Measurements from ENCODE around the gene PSMA4. TPM values are rescaled to one million over a fixed set of nuclear protein-coding genes. Genes with fewer than 3 reads are reported as not detected.
"Not testable (repeated sequence)": the region's sequence is repeated elsewhere in the genome, so short reads cannot be mapped to it uniquely, and the experiment has no call there.

The PSMA4 gene
- 100 to 1,000 TPM; 263 to 510 (median 315) TPM for polyA plus RNA-seq

- H3K27me3 Mint-ChIP-seq (ENCODE audit: low read depth in 3 of 3): peaks cover 15 to 20% (median 17%) of the 10 kb centered on the region in 3 donors
- H3K9me3 Mint-ChIP-seq: no peaks in the 10 kb centered on the region
- peak; percentile 95 for DNase-seq
- H3K4me1 Mint-ChIP-seq: peaks cover 32 to 45% of the 10 kb centered on the region in 2 donors
- peak within 1 kb of the TSS; percentile 94 to 99 (median 97) for H3K27ac Mint-ChIP-seq
- H3K36me3 Mint-ChIP-seq: peaks cover 6 to 13% (median 8%) of the 10 kb centered on the region in 3 donors
- peak within 1 kb of the TSS; percentile 92 to 94 (median 93) for H3K4me3 Mint-ChIP-seq
Observed at GRCh38 chr15:78540141-78540870, at the start of gene PSMA4. Gene PSMA4, plus strand, starts transcription at chr15:78540444. Its CDS starts 1,484 bp downstream, at chr15:78541928.

GRCh38 chr15:78492872-78493271 is 47.4 kb upstream of the PSMA4 start:
- DNase-seq: no peak
- Mint-ChIP-seq H3K9me3 (no peaks in the 10 kb centered on the region), H3K27me3 (ENCODE audit: low read depth in 3 of 3) (no peaks in the 10 kb centered on the region), H3K4me1 (peaks cover 0 to 2% of the 10 kb centered on the region in 2 donors), H3K4me3 (no peak overlapping the region), H3K36me3 (peaks cover 12 to 59% (median 39%) of the 10 kb centered on the region in 3 donors), H3K27ac (peak overlapping the region in 2 of 6 donors; percentile 8 to 24)

DNA sequence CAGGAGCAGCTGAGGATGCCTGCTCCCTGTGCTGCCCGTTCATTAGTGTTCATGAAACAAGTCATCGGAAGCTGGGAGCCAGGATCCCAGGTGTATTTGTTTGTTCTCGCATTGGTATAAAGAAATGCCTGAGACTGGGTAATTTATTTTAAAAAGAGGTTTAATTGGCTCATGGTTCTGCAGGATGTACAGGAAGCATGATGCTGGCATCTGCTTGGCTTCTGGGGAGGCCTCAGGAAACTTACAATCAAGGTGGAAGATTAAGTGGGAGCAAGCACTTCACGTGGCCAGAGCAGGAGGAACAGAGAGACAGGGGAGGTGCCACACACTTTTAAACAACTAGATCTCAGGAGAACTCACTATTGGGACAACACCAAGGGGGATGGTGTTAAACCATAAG is 38.4 kb upstream of the PSMA4 start:
- Mint-ChIP-seq H3K27me3 (ENCODE audit: low read depth in 3 of 3) (peaks cover 0 to 2% (median 0%) of the 10 kb centered on the region in 3 donors), H3K36me3 (peaks cover 4 to 38% (median 24%) of the 10 kb centered on the region in 3 donors), H3K4me3 (no peak overlapping the region), H3K9me3 (no peaks in the 10 kb centered on the region), H3K27ac (peak overlapping the region in 1 of 6 donors; percentile 49), H3K4me1 (peaks cover 5 to 8% of the 10 kb centered on the region in 2 donors)
- DNase-seq: no peak

DNA sequence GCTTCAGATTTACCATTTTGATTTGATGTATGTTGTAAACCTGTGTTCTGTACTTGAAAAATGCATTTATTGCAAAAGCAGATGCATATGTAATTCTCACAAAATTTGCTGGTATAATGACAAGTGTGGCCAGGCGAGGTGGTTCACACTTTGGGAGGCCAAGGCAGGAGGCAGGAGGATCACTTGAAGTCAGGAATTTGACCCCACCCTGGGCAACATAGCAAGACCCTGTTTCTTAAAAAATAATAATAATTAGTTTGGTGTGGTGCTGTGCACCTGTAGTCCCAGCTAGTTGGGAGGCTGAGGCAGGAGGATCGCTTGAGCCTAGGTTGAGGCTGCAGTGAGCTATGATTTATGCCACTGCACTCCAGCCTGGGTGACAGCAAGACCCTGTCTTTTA is 37.6 kb upstream of the PSMA4 start:
- Mint-ChIP-seq H3K36me3 (peaks cover 4 to 30% (median 19%) of the 10 kb centered on the region in 3 donors), H3K27ac (no peak overlapping the region), H3K9me3 (no peaks in the 10 kb centered on the region), H3K27me3 (ENCODE audit: low read depth in 3 of 3) (peaks cover 3 to 10% (median 5%) of the 10 kb centered on the region in 3 donors), H3K4me1 (peaks cover 9 to 13% of the 10 kb centered on the region in 2 donors), H3K4me3 (no peak overlapping the region)
- DNase-seq: no peak

DNA sequence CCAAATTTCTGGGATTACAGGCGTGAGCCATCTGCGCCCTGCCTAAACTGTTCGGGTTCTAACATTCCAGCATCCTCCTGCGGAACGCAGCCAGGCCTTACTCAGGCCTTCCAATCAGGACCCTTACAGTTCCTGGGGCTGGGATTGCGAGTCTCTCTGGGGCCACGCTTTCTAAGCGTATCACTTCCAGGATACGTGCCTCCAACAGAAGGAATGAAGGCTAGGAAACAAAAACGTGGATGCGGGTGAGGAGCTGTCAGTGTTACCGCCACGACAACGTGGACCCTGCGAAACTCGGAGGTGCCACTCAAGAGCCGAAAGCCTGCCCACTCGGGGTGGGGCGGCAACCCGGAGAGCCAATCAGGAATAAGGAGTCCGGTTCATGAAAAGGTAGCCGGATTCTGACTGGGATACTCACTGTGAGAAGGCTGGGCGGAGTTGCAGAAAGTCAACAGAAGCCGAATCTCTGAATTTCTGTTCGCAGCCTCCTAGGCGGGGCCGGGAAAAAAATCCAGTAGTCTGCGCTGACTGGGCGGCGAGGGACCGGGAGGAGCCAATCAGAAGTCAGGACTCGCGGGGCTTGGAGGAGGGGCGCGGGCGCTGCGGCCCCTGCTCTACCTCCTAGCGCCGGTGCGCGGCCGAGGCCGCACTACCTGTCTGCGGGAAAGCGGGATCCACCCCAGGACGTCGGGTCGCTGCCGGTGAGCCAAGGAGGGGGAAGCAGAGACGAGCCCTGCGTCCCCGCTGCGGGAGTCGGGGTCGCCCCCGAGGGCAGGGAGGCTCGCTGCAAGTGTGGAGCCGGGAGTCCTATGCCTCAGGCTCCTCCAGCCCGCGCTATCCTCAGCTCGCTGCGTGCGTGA is 33.0 kb upstream of the PSMA4 start, which contains the start of gene HYKK:
TSS of gene HYKK (plus strand) at position 607 of the 860 bp plus-strand sequence. CDS start 5,512 bp downstream, outside the sequence.
- DNase-seq: peak; percentile 34 to 41 (median 36)
- Mint-ChIP-seq H3K4me1 (peaks cover 15 to 21% of the 10 kb centered on the region in 2 donors), H3K9me3 (no peaks in the 10 kb centered on the region), H3K36me3 (peaks cover 0 to under 1% (median under 1%) of the 10 kb centered on the region in 3 donors), H3K27ac (peak within 1 kb of the TSS in 4 of 6 donors; percentile 48 to 85 (median 82)), H3K27me3 (ENCODE audit: low read depth in 3 of 3) (peaks cover 3 to 14% (median 5%) of the 10 kb centered on the region in 3 donors), H3K4me3 (peak within 1 kb of the TSS; percentile 89 to 95 (median 91))

DNA sequence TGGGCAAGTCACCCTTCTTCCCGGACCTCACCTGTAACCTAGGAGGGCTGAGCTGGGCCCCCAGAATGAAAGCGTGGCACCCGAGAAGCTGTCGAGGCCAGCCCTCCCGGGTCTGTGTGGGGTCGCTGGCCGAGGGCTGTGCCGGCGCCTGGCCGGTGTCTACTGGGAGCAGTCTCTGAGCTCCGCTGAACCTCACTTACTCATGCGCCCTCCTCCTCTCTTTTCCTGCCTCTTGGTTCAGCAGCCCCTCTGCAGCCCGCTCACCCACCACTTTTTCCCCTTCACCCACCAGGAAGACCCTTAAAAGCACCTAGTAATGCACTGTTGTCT is 32.4 kb upstream of the PSMA4 start:
- H3K4me1 Mint-ChIP-seq: peaks cover 15 to 21% of the 10 kb centered on the region in 2 donors
- H3K4me3 Mint-ChIP-seq: peak overlapping the region; percentile 89 to 95 (median 91)
- DNase-seq: no peak
- peaks cover 3 to 14% (median 5%) of the 10 kb centered on the region in 3 donors for H3K27me3 Mint-ChIP-seq (ENCODE audit: low read depth in 3 of 3)
- H3K36me3 Mint-ChIP-seq: no peaks in the 10 kb centered on the region
- no peaks in the 10 kb centered on the region for H3K9me3 Mint-ChIP-seq
- H3K27ac Mint-ChIP-seq: peak overlapping the region in 2 of 6 donors; percentile 11 to 63

GRCh38 chr15:78508272-78508671 is 32.0 kb upstream of the PSMA4 start:
- DNase-seq: no peak
- no peaks in the 10 kb centered on the region for H3K36me3 Mint-ChIP-seq
- peak overlapping the region; percentile 89 to 95 (median 91) for H3K4me3 Mint-ChIP-seq
- H3K9me3 Mint-ChIP-seq: no peaks in the 10 kb centered on the region
- peaks cover 15 to 21% of the 10 kb centered on the region in 2 donors for H3K4me1 Mint-ChIP-seq
- peaks cover 4 to 14% (median 5%) of the 10 kb centered on the region in 3 donors for H3K27me3 Mint-ChIP-seq (ENCODE audit: low read depth in 3 of 3)
- peak overlapping the region in 1 of 6 donors; percentile 11 for H3K27ac Mint-ChIP-seq

DNA sequence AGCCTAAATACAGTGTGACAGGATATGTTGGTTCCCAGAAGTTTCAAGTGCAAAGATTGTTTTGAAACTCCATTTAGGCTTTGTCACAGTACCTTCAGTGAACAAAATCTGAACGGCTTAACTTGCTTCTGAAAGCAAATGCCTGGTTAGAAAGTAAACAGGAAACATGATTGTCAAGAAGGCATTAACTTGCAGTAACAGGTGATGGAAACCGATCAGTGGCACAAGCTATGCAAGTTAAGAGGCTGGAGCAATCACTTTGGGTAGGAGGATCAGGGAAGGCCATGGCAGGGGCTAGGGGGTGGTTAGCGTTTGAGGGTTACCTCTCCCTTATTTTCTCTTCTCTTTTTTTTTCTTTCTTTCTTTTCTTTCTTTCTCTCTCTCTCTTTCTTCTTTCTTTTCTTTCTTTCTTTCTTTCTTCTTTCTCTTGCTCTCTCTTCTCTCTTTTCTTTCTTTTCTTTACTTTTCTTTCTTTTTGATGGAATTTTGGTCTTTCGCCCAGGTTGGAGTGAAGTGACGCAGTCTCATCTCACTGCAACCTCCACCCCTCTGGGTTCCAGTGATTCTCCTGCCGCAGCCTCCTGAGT is 30.4 kb upstream of the PSMA4 start:
- Mint-ChIP-seq H3K36me3 (no peaks in the 10 kb centered on the region), H3K27me3 (ENCODE audit: low read depth in 3 of 3) (peaks cover 4 to 14% (median 5%) of the 10 kb centered on the region in 3 donors), H3K4me3 (no peak overlapping the region), H3K27ac (no peak overlapping the region), H3K9me3 (no peaks in the 10 kb centered on the region), H3K4me1 (peaks cover 15 to 21% of the 10 kb centered on the region in 2 donors)
- no peak for DNase-seq

GRCh38 chr15:78520035-78520434 is 20.2 kb upstream of the PSMA4 start:
- H3K4me1 Mint-ChIP-seq; H3K27me3 Mint-ChIP-seq (ENCODE audit: low read depth in 3 of 3); H3K4me3 Mint-ChIP-seq; H3K27ac Mint-ChIP-seq; H3K36me3 Mint-ChIP-seq; DNase-seq; H3K9me3 Mint-ChIP-seq: not testable (repeated sequence)

- H3K4me1 Mint-ChIP-seq: no peaks in the 10 kb centered on the region
- H3K4me3 Mint-ChIP-seq: no peak overlapping the region
- no peak for DNase-seq
- peaks cover 3 to 8% (median 6%) of the 10 kb centered on the region in 3 donors for H3K27me3 Mint-ChIP-seq (ENCODE audit: low read depth in 3 of 3)
- H3K9me3 Mint-ChIP-seq: no peaks in the 10 kb centered on the region
- no peak overlapping the region for H3K27ac Mint-ChIP-seq
- H3K36me3 Mint-ChIP-seq: no peaks in the 10 kb centered on the region
Observed at GRCh38 chr15:78524230-78524629, 16.0 kb upstream of the PSMA4 start.

- H3K9me3 Mint-ChIP-seq: no peaks in the 10 kb centered on the region
- no peak overlapping the region for H3K27ac Mint-ChIP-seq
- no peaks in the 10 kb centered on the region for H3K36me3 Mint-ChIP-seq
- H3K27me3 Mint-ChIP-seq (ENCODE audit: low read depth in 3 of 3): peaks cover 3 to 8% (median 7%) of the 10 kb centered on the region in 3 donors
- H3K4me1 Mint-ChIP-seq: no peaks in the 10 kb centered on the region
- DNase-seq: no peak
- no peak overlapping the region for H3K4me3 Mint-ChIP-seq
Observed at GRCh38 chr15:78527325-78527724, 12.9 kb upstream of the PSMA4 start.

DNA sequence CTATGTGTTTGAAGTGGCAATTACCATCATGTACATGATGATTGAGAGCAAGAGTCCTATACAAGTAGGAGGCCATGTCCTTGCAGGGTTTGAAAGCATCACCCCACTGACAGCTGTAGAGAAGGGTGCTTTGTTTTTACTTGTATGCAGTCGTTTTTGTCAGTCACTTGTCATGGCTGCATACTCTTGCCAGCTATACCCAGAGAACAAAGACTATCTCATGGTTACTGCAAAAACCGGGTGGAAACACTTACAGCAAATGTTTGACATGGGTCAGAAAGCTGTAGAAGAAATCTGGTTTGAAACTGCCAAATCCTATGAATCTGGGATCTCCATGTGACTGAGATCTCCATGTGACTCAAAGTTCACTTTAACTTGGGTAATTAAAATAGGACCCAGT is 6.9 kb upstream of the PSMA4 start:
- Mint-ChIP-seq H3K27ac (no peak overlapping the region), H3K36me3 (no peaks in the 10 kb centered on the region), H3K4me3 (no peak overlapping the region), H3K27me3 (ENCODE audit: low read depth in 3 of 3) (peaks cover 0 to 5% (median 4%) of the 10 kb centered on the region in 3 donors), H3K9me3 (no peaks in the 10 kb centered on the region), H3K4me1 (no peaks in the 10 kb centered on the region)
- DNase-seq: no peak

DNA sequence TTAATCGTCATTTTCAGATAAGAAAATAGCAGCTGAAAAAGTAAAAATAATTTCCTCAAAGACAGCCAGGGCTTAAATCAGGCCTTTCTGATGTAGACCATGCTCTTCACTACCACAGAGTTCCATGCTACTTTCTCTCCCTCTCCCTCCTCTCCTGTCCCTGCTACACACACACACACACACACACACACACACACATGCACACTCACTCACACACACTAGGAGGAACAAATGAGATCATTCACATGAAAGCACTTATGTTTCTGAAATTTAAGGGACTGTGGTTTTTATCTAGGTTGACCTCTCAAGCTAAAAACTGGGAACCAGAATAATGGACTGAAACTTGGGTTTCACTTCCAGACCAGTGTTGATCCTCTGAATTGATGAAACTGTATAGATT is 4.1 kb upstream of the PSMA4 start:
- H3K36me3 Mint-ChIP-seq: no peaks in the 10 kb centered on the region
- DNase-seq: no peak
- H3K27me3 Mint-ChIP-seq (ENCODE audit: low read depth in 3 of 3): peaks cover 12 to 14% (median 12%) of the 10 kb centered on the region in 3 donors
- no peak overlapping the region for H3K4me3 Mint-ChIP-seq
- H3K4me1 Mint-ChIP-seq: peaks cover 10 to 16% of the 10 kb centered on the region in 2 donors
- no peak overlapping the region for H3K27ac Mint-ChIP-seq
- no peaks in the 10 kb centered on the region for H3K9me3 Mint-ChIP-seq

All from immature natural killer cell (primary cell).